Mucosa of stomach (tissue), 1 donor: ENCODE data around the gene GDF15.
"Not testable (repeated sequence)": the region's sequence is repeated elsewhere in the genome, so short reads cannot be mapped to it uniquely, and the experiment has no call there.

Experiments used
- H3K27me3 ChIP-seq: one replicate; pipeline ENCODE4 v1.7.0; 2013; ENCODE audit warnings: mild to moderate bottlenecking, low read length; ENCODE audit not compliant: control insufficient read depth, insufficient read depth
- H3K36me3 ChIP-seq: one replicate; pipeline ENCODE4 v1.7.0; 2013; ENCODE audit warnings: low read length; ENCODE audit not compliant: control insufficient read depth, insufficient read depth
- H3K4me1 ChIP-seq: one replicate; pipeline ENCODE4 v1.7.0; 2013; ENCODE audit warnings: mild to moderate bottlenecking, low read length; ENCODE audit not compliant: control insufficient read depth, insufficient read depth
- H3K4me3 ChIP-seq: one replicate; pipeline ENCODE4 v1.7.0; 2013; ENCODE audit warnings: low read length
- H3K9ac ChIP-seq: one replicate; pipeline ENCODE4 v1.7.0; 2013; ENCODE audit warnings: mild to moderate bottlenecking, low read length, moderate library complexity
- H3K9me3 ChIP-seq: one replicate; pipeline ENCODE4 v1.7.0; 2013; ENCODE audit warnings: mild to moderate bottlenecking, low read length, moderate library complexity; ENCODE audit not compliant: control insufficient read depth
- donor health status: Pancreatic carcinoma.

The GDF15 gene

GRCh38 chr19:18368504-18369222, 17.3 kb upstream of the GDF15 start:
- Histone ChIP-seq H3K4me3 (no peak overlapping the region), H3K36me3 (no peaks in the 10 kb centered on the region), H3K4me1 (peaks cover 23% of the 10 kb centered on the region), H3K9me3 (no peaks in the 10 kb centered on the region), H3K27me3 (no peaks in the 10 kb centered on the region), H3K9ac (no peak overlapping the region)

GRCh38 chr19:18373407-18373891, 12.5 kb upstream of the GDF15 start:
- Histone ChIP-seq H3K27me3 (no peaks in the 10 kb centered on the region), H3K9ac (peak overlapping the region; percentile 56), H3K4me3 (no peak overlapping the region), H3K9me3 (no peaks in the 10 kb centered on the region), H3K4me1 (peaks cover 12% of the 10 kb centered on the region), H3K36me3 (no peaks in the 10 kb centered on the region)

- Histone ChIP-seq H3K27me3 (no peaks in the 10 kb centered on the region), H3K9ac (peak overlapping the region; percentile 56), H3K4me3 (no peak overlapping the region), H3K9me3 (no peaks in the 10 kb centered on the region), H3K4me1 (peaks cover 12% of the 10 kb centered on the region), H3K36me3 (no peaks in the 10 kb centered on the region)
Measured at GRCh38 chr19:18373892-18374629, 11.9 kb upstream of the GDF15 start.

GRCh38 chr19:18377026-18377425, 8.9 kb upstream of the GDF15 start:
- no peaks in the 10 kb centered on the region for H3K27me3 ChIP-seq
- no peaks in the 10 kb centered on the region for H3K9me3 ChIP-seq
- no peak overlapping the region for H3K9ac ChIP-seq
- no peaks in the 10 kb centered on the region for H3K36me3 ChIP-seq
- H3K4me1 ChIP-seq: peaks cover 27% of the 10 kb centered on the region
- no peak overlapping the region for H3K4me3 ChIP-seq

- H3K4me3 ChIP-seq: no peak overlapping the region
- no peaks in the 10 kb centered on the region for H3K27me3 ChIP-seq
- H3K4me1 ChIP-seq: peaks cover 23% of the 10 kb centered on the region
- H3K36me3 ChIP-seq: no peaks in the 10 kb centered on the region
- peak overlapping the region; percentile 1 for H3K9ac ChIP-seq
- H3K9me3 ChIP-seq: no peaks in the 10 kb centered on the region
Measured at GRCh38 chr19:18379803-18380747, 5.9 kb upstream of the GDF15 start.

GRCh38 chr19:18380843-18381242, 5.1 kb upstream of the GDF15 start:
- peaks cover 30% of the 10 kb centered on the region for H3K4me1 ChIP-seq
- peak overlapping the region; percentile 1 for H3K9ac ChIP-seq

GRCh38 chr19:18383622-18384021, 2.3 kb upstream of the GDF15 start:
- not testable (repeated sequence) for H3K36me3 ChIP-seq, H3K9ac ChIP-seq, H3K27me3 ChIP-seq, H3K4me3 ChIP-seq, H3K9me3 ChIP-seq
- peaks cover 52% of the 10 kb centered on the region for H3K4me1 ChIP-seq

More at GRCh38 chr19:18380843-18381242, 5.1 kb upstream of the GDF15 start:
- Histone ChIP-seq H3K4me3 (no peak overlapping the region), H3K9me3 (no peaks in the 10 kb centered on the region), H3K36me3 (no peaks in the 10 kb centered on the region), H3K27me3 (no peaks in the 10 kb centered on the region)

GRCh38 chr19:18384775-18385174, 1.2 kb upstream of the GDF15 start:
- H3K27me3 ChIP-seq: no peaks in the 10 kb centered on the region
- peaks cover 50% of the 10 kb centered on the region for H3K4me1 ChIP-seq
- no peak overlapping the region for H3K9ac ChIP-seq
- no peaks in the 10 kb centered on the region for H3K36me3 ChIP-seq
- H3K9me3 ChIP-seq: no peaks in the 10 kb centered on the region
- H3K4me3 ChIP-seq: no peak overlapping the region

GRCh38 chr19:18385359-18385674, 641 bp upstream of the GDF15 start:
- Histone ChIP-seq H3K27me3 (no peaks in the 10 kb centered on the region), H3K4me3 (no peak overlapping the region), H3K36me3 (no peaks in the 10 kb centered on the region), H3K9me3 (no peaks in the 10 kb centered on the region), H3K9ac (no peak overlapping the region), H3K4me1 (peaks cover 45% of the 10 kb centered on the region)

GRCh38 chr19:18386543-18387271, 749 bp downstream of the GDF15 start:
- no peaks in the 10 kb centered on the region for H3K27me3 ChIP-seq
- H3K36me3 ChIP-seq: no peaks in the 10 kb centered on the region
- peaks cover 37% of the 10 kb centered on the region for H3K4me1 ChIP-seq
- no peaks in the 10 kb centered on the region for H3K9me3 ChIP-seq
- H3K9ac ChIP-seq: peak overlapping the region; percentile 83
- H3K4me3 ChIP-seq: peak overlapping the region; percentile 86

- Histone ChIP-seq H3K4me1 (peaks cover 52% of the 10 kb centered on the region), H3K27me3 (no peaks in the 10 kb centered on the region), H3K36me3 (no peaks in the 10 kb centered on the region), H3K9ac (peak overlapping the region; percentile 83), H3K4me3 (no peak overlapping the region), H3K9me3 (no peaks in the 10 kb centered on the region)
Measured at GRCh38 chr19:18388100-18388959, 2.4 kb downstream of the GDF15 start.
